Neural cell (in vitro differentiated cells): ENCODE data around the gene AKAP6. TPM values are rescaled to one million over a fixed set of nuclear protein-coding genes. Genes with fewer than 3 reads are reported as not detected.

ENCODE experiments used
- H2AFZ ChIP-seq: fragments of 200-600, 300-800 bp; sonication (generic), shearing (Covaris generic); 2 replicates; pipeline ENCODE4 v1.6.0; 2014; ENCODE audit warnings: low read depth, mild to moderate bottlenecking, antibody characterized with exemption, low read length, moderate library complexity
- H3F3A ChIP-seq: fragments of 200-600 bp; shearing (Covaris generic); 2 replicates; pipeline ENCODE4 v1.6.1; 2016; ENCODE audit warnings: mild to moderate bottlenecking, moderate library complexity, mixed read lengths, antibody characterized with exemption, low read length; ENCODE audit not compliant: insufficient read depth, poor library complexity, severe bottlenecking
- H3K27ac ChIP-seq: fragments of 200-600, 300-800 bp; sonication (generic), shearing (Covaris generic); 2 replicates; pipeline ENCODE4 v1.5.1; 2014; ENCODE audit warnings: mild to moderate bottlenecking, low read length, moderate library complexity
- H3K27me3 ChIP-seq: fragments of 300-800, 200-600 bp; sonication (generic), shearing (Covaris generic); 2 replicates; pipeline ENCODE4 v1.6.0; 2014; ENCODE audit warnings: mild to moderate bottlenecking, low read depth, low read length, moderate library complexity; ENCODE audit not compliant: insufficient read depth
- H3K36me3 ChIP-seq: fragments of 300-800, 200-600 bp; sonication (generic), shearing (Covaris generic); 2 replicates; pipeline ENCODE4 v1.5.1; 2014; ENCODE audit warnings: mild to moderate bottlenecking, antibody characterized with exemption, low read length, moderate library complexity; ENCODE audit not compliant: insufficient read depth
- H3K4me2 ChIP-seq: fragments of 300-800, 200-600 bp; sonication (generic), shearing (Covaris generic); 2 replicates; pipeline ENCODE4 v1.6.0; 2014; ENCODE audit warnings: mild to moderate bottlenecking, low read length
- H3K4me3 ChIP-seq: fragments of 300-800, 200-600 bp; sonication (generic), shearing (Covaris generic); 2 replicates; pipeline ENCODE4 v1.5.1; 2014; ENCODE audit warnings: mild to moderate bottlenecking, low read length, moderate library complexity
- H3K79me2 ChIP-seq: fragments of 200-600 bp; shearing (Covaris generic); replicated peaks from 2 replicates; pipeline ENCODE4 v1.6.0; 2014; ENCODE audit warnings: mild to moderate bottlenecking, low read length, moderate library complexity; ENCODE audit not compliant: insufficient read depth
- H3K9ac ChIP-seq: fragments of 300-800, 200-600 bp; sonication (generic), shearing (Covaris generic); 2 replicates; pipeline ENCODE4 v1.6.1; 2016; ENCODE audit warnings: mild to moderate bottlenecking, low read length, mixed read lengths
- H3K9me2 ChIP-seq: fragments of 200-600 bp; shearing (Covaris generic); 2 replicates; pipeline ENCODE4 v1.6.1; 2016; ENCODE audit warnings: mild to moderate bottlenecking, low read length, mixed read lengths; ENCODE audit not compliant: insufficient read depth
- H3K9me3 ChIP-seq: fragments of 200-600, 300-800 bp; sonication (generic), shearing (Covaris generic); 2 replicates; pipeline ENCODE4 v1.6.1; 2016; ENCODE audit warnings: mild to moderate bottlenecking, mixed run types, low read length, moderate library complexity, mixed read lengths
- H4K20me1 ChIP-seq: fragments of 200-600 bp; shearing (Covaris generic); 2 replicates; pipeline ENCODE4 v1.6.1; 2016; ENCODE audit warnings: mild to moderate bottlenecking, mixed run types; ENCODE audit not compliant: insufficient read depth
- CTCF ChIP-seq: fragments of 450-650 bp; IDR thresholded peaks from 2 replicates; pipeline ENCODE4 v1.5.1; 2014; ENCODE audit warnings: antibody characterized with exemption, mild to moderate bottlenecking, moderate library complexity; ENCODE audit not compliant: poor library complexity, severe bottlenecking
- EP300 ChIP-seq: fragments of 450-650 bp; conservative IDR thresholded peaks from 2 replicates; pipeline ENCODE4 v1.6.1; 2014; ENCODE audit warnings: antibody characterized with exemption, mild to moderate bottlenecking, moderate library complexity; ENCODE audit not compliant: poor library complexity, severe bottlenecking
- EZH2 ChIP-seq: fragments of 200-600, 300-800 bp; shearing (Covaris generic), sonication (generic); IDR thresholded peaks from 2 replicates; pipeline ENCODE4 v1.6.1; 2014; ENCODE audit warnings: antibody characterized with exemption, low read length, borderline replicate concordance, mild to moderate bottlenecking; ENCODE audit not compliant: insufficient read depth, poor library complexity, severe bottlenecking
- MXI1 ChIP-seq: fragments of 450-650 bp; conservative IDR thresholded peaks from 2 replicates; pipeline ENCODE4 v1.6.1; 2014; ENCODE audit warnings: antibody characterized with exemption, mild to moderate bottlenecking; ENCODE audit not compliant: poor library complexity, severe bottlenecking
- POLR2AphosphoS5 ChIP-seq: IDR thresholded peaks from 2 replicates; pipeline ENCODE4 v1.6.1; 2012
- RAD21 ChIP-seq: fragments of 450-650 bp; conservative IDR thresholded peaks from 2 replicates; pipeline ENCODE4 v1.6.1; 2014; ENCODE audit warnings: antibody characterized with exemption, mild to moderate bottlenecking, moderate library complexity
- REST ChIP-seq: IDR thresholded peaks from 2 replicates; pipeline ENCODE4 v1.6.1; 2012; ENCODE audit warnings: borderline replicate concordance
- SMC3 ChIP-seq: fragments of 450-650 bp; conservative IDR thresholded peaks from 2 replicates; pipeline ENCODE4 v1.6.1; 2014; ENCODE audit warnings: antibody characterized with exemption, mild to moderate bottlenecking, moderate library complexity; ENCODE audit not compliant: poor library complexity
- TAF1 ChIP-seq: IDR thresholded peaks from 2 replicates; pipeline ENCODE4 v1.6.1; 2012; ENCODE audit warnings: low read depth
- polyA plus RNA-seq: library from polyadenylated mRNA; depleted of rRNA; stranded (reverse); fragments of >200 nt; gene quantifications from 2 replicates; pipeline ENCODE4 v1.2.3, GENCODE V29; 2014

AKAP6 gene
- polyA plus RNA-seq, 1 donor from 2014 or later: 15.8 TPM

- Histone ChIP-seq H3K4me2 (no peak overlapping the region), H3K27me3 (no peaks in the 10 kb centered on the region), H3F3A (no peaks in the 10 kb centered on the region), H3K4me3 (no peak overlapping the region), H3K9me2 (no peaks in the 10 kb centered on the region), H4K20me1 (no peaks in the 10 kb centered on the region), H3K9ac (no peak overlapping the region), H3K36me3 (no peaks in the 10 kb centered on the region), H3K79me2 (no peaks in the 10 kb centered on the region), H2AFZ (no peak overlapping the region), H3K9me3 (no peaks in the 10 kb centered on the region), H3K27ac (no peak overlapping the region)
- TF ChIP-seq EZH2: no peak
- no peak for TF ChIP-seq CTCF
Observed at GRCh38 chr14:32601069-32601468, 272.0 kb downstream of the AKAP6 start.

GRCh38 chr14:32601906-32602305, 272.8 kb downstream of the AKAP6 start:
- H4K20me1 ChIP-seq: no peaks in the 10 kb centered on the region
- no peaks in the 10 kb centered on the region for H3K9me3 ChIP-seq
- no peaks in the 10 kb centered on the region for H3K9me2 ChIP-seq
- no peak overlapping the region for H3K27ac ChIP-seq
- H3K4me2 ChIP-seq: no peak overlapping the region
- H3F3A ChIP-seq: no peaks in the 10 kb centered on the region
- H3K27me3 ChIP-seq: no peaks in the 10 kb centered on the region
- no peak overlapping the region for H3K9ac ChIP-seq
- TF ChIP-seq POLR2AphosphoS5 (no peak), EP300 (no peak), RAD21 (no peak), MXI1 (no peak), CTCF (no peak), TAF1 (no peak), REST (no peak), SMC3 (no peak)
- H3K4me3 ChIP-seq: no peak overlapping the region
- H3K79me2 ChIP-seq: no peaks in the 10 kb centered on the region
- no peak overlapping the region for H2AFZ ChIP-seq
- H3K36me3 ChIP-seq: peaks cover 3% of the 10 kb centered on the region
